Glutamatergic neuron (in vitro differentiated cells): ENCODE results near the gene MAPK8IP3. TPM values are rescaled to one million over a fixed set of nuclear protein-coding genes. Genes with fewer than 3 reads are reported as not detected.
A peak's percentile ranks its signal among the peaks of the same experiment; 100 is the strongest.

ENCODE experiments used
- DNase-seq: peaks from one replicate; pipeline ENCODE4 v3.0.0; 2022
- H3K27ac Mint-ChIP-seq: one replicate; pipeline ENCODE4 v1.8.0; 2020; ENCODE audit warnings: mild to moderate bottlenecking, mixed read lengths, inconsistent platforms; ENCODE audit not compliant: unreplicated experiment
- H3K27me3 Mint-ChIP-seq: one replicate; pipeline ENCODE4 v1.8.0; 2020; ENCODE audit warnings: mild to moderate bottlenecking, moderate library complexity, mixed read lengths, inconsistent platforms; ENCODE audit not compliant: unreplicated experiment
- H3K36me3 Mint-ChIP-seq: one replicate; pipeline ENCODE4 v1.8.0; 2020; ENCODE audit warnings: mild to moderate bottlenecking, mixed read lengths, inconsistent platforms; ENCODE audit not compliant: unreplicated experiment
- H3K4me1 Mint-ChIP-seq: one replicate; pipeline ENCODE4 v1.8.0; 2020; ENCODE audit warnings: mild to moderate bottlenecking, low read depth, mixed read lengths, inconsistent platforms; ENCODE audit not compliant: unreplicated experiment
- H3K4me3 Mint-ChIP-seq: one replicate; pipeline ENCODE4 v1.8.0; 2020; ENCODE audit warnings: mild to moderate bottlenecking, mixed read lengths, inconsistent platforms; ENCODE audit not compliant: unreplicated experiment
- H3K9me3 Mint-ChIP-seq: one replicate; pipeline ENCODE4 v1.8.0; 2020; ENCODE audit warnings: mild to moderate bottlenecking, moderate library complexity, mixed read lengths, inconsistent platforms; ENCODE audit not compliant: unreplicated experiment
- CTCF ChIP-seq: fragments of 200-600 bp; sonication (generic); IDR thresholded peaks from one replicate; pipeline ENCODE4 v1.5.0; 2021; ENCODE audit not compliant: partially characterized antibody, unreplicated experiment
- total RNA-seq: library from RNA; stranded (reverse); fragmentation: NEBNext Ultra II Directional; extraction: Animal tissue kit (Norgen Biotek cat#: 25700); gene quantifications from one replicate; pipeline ENCODE4 v1.2.1, GENCODE V29; 2021; ENCODE audit not compliant: unreplicated experiment

MAPK8IP3 gene
- total RNA-seq, 1 donor from 2014 or later = 281 TPM

GRCh38 chr16:1744338-1744840 is 38.4 kb downstream of the MAPK8IP3 start:
- Mint-ChIP-seq H3K27me3 (peaks cover 6% of the 10 kb centered on the region), H3K4me3 (no peak overlapping the region)

DNA sequence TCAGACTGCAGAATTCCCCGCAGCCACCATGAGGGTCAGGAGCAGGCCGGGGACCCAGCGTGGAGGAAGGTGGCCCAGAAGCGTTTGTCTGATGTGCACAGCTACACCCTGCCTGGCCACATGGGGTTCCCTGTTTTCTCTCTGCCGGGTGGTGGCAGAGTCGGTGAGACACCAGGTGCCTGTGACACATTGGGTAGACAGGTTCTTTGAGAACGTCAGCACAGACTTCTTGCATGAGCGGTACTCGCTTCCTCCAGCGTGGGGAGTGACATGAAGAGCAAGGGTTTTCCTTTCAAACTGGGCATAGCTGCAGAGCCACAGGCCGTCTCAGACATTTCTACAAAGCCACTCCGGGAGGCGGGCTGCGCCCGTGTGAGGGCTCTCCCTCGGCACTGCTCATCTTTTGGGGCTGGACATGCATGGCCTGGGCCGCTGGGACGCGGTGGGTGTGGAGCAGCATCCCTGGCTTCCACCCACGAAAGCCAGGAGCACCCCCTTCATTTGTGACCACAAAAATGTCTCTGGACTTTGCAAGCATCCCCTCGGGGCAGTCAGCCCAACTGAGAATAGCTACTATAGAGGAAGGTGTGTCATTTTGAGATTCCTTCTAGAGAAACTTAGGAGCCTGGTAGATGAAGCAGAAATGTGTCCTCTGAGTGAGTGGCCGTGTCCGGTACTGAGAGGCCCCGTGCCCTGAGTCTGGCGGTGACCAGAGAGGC is 39.3 kb downstream of the MAPK8IP3 start:
- no peaks in the 10 kb centered on the region for H3K4me1 Mint-ChIP-seq
- H3K27me3 Mint-ChIP-seq = peaks cover 6% of the 10 kb centered on the region
- DNase-seq = no peak
- no peak overlapping the region for H3K27ac Mint-ChIP-seq
- no peak overlapping the region for H3K4me3 Mint-ChIP-seq
- H3K36me3 Mint-ChIP-seq = peaks cover 7% of the 10 kb centered on the region
- H3K9me3 Mint-ChIP-seq = peaks cover 9% of the 10 kb centered on the region
- TF ChIP-seq CTCF = no peak

More at GRCh38 chr16:1744338-1744840, 38.4 kb downstream of the MAPK8IP3 start:
- Mint-ChIP-seq H3K36me3 (peaks cover 7% of the 10 kb centered on the region), H3K27ac (no peak overlapping the region), H3K9me3 (peaks cover 9% of the 10 kb centered on the region), H3K4me1 (no peaks in the 10 kb centered on the region)
- DNase-seq = peak; percentile 21
- TF ChIP-seq CTCF = no peak

DNA sequence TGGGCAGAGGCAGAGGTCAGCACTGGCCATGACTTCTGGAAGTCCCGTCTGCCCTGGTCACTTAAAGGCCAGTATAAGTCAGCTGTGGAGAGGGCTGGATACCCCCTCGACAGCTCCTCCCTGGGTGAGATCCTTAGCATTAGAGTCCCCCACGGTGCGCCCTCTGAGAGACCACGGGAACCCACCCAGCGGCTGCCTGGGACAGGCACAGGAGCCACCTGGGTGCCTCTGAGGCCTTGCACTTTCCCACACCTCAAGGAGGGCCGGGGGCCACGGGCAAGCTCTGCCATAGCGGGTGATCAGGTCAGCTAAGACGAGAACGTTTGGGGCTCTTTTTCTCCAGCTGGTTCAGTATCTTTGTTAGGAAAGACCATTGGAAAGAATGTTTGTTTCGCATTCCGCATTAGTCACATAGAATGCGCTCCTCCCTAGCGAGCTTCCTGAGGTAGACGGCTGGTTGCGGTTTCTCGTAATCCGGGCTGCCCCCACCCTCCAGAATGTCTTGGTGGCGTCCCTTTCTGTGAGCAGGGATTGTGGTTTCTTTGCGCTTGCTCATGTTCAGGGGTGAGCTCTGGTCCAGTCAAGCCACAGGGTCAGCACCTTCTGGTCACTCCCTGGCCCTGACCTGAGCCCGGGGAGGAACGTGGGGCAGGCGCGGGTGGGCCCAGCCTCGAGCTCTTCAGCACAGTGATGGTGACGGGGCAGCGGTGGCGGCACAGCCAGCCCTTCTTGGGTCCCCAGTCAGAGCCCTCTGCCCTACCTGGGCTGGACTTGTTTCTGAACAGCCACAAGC is 40.1 kb downstream of the MAPK8IP3 start:
- H3K27me3 Mint-ChIP-seq = peaks cover 6% of the 10 kb centered on the region
- no peak for TF ChIP-seq CTCF
- H3K27ac Mint-ChIP-seq = no peak overlapping the region
- H3K9me3 Mint-ChIP-seq = peaks cover 9% of the 10 kb centered on the region
- peak; percentile 11 for DNase-seq
- H3K36me3 Mint-ChIP-seq = peaks cover 7% of the 10 kb centered on the region
- no peaks in the 10 kb centered on the region for H3K4me1 Mint-ChIP-seq
- H3K4me3 Mint-ChIP-seq = no peak overlapping the region

GRCh38 chr16:1746693-1747195 is 40.7 kb downstream of the MAPK8IP3 start:
- no peak for TF ChIP-seq CTCF
- Mint-ChIP-seq H3K9me3 (peaks cover 8% of the 10 kb centered on the region), H3K36me3 (peaks cover 7% of the 10 kb centered on the region), H3K27me3 (peaks cover 4% of the 10 kb centered on the region), H3K4me3 (no peak overlapping the region), H3K4me1 (no peaks in the 10 kb centered on the region), H3K27ac (no peak overlapping the region)
- DNase-seq = no peak

GRCh38 chr16:1747934-1748333 is 41.9 kb downstream of the MAPK8IP3 start:
- TF ChIP-seq CTCF = no peak
- Mint-ChIP-seq H3K27me3 (peaks cover 7% of the 10 kb centered on the region), H3K4me3 (no peak overlapping the region), H3K27ac (no peak overlapping the region), H3K4me1 (no peaks in the 10 kb centered on the region), H3K9me3 (peaks cover 8% of the 10 kb centered on the region), H3K36me3 (peaks cover 7% of the 10 kb centered on the region)
- peak; percentile 11 for DNase-seq
